Measurements from ENCODE around the gene MSL1.

MSL1 gene

DNA sequence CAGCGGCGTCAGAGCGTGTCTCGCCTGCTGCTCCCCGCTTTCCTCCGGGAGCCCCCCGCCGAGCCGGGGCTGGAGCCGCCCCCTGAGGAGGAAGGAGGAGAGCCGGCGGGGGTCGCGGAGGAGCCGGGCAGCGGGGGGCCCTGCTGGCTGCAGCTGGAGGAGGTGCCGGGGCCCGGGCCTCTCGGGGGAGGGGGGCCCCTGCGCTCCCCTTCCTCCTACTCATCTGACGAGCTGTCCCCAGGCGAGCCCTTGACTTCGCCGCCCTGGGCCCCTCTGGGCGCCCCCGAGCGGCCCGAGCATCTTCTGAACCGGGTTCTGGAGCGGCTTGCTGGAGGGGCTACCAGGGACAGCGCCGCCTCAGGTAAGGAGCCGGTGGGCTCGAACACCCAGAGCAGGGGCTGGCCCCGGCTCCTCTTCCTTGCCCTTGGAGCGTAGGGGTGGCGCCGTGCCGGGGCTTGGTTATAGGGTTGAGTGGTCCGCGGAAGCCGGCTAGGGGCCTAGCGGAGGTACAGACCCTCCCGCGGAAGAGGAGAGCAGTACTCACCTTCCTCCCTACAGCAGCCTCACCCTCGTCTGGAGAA lies 56.3 kb downstream of the MSL1 start:
- peak in 1 of 6 experiments; percentile 16 for DNase-seq

- DNase-seq: no peak
Observed at GRCh38 chr17:40178660-40179059, 56.9 kb downstream of the MSL1 start.

DNA sequence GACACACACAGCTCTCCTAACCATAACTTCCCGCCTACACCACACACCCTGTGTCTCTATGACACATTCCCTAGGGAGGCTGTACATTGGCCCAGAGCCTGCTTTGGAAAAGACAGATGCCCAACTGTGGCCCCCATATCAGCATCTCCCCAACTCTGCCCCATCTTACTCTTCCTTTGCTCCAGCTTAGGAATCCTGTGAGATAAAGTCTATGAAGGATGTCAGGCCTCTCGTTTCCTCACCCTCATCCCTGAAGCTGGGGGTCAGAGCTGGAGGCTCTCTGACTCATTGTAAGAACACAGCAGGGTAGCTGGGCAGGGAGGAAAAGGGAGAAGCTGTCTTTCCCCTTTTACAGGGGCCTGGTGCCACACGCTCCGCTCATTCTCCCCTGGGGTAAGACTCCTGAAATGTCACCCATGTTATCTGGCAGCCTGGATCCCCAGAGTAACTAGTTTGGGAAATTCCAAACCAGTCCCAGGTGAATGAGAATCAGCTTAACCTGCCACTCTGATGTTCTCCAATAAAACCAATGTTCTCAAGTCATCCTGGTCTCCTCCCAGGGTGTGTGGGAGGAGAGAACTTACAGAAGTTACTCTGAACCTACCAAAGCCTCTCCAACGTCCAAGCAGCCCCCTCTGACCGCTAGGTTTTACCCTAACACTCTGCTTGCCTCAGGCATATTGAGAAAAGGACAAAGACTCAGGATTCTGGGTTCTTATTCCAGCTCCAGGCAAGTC lies 58.3 kb downstream of the MSL1 start:
- no peak for DNase-seq

GRCh38 chr17:40180694-40181093 lies 58.9 kb downstream of the MSL1 start:
- DNase-seq: no peak

DNA sequence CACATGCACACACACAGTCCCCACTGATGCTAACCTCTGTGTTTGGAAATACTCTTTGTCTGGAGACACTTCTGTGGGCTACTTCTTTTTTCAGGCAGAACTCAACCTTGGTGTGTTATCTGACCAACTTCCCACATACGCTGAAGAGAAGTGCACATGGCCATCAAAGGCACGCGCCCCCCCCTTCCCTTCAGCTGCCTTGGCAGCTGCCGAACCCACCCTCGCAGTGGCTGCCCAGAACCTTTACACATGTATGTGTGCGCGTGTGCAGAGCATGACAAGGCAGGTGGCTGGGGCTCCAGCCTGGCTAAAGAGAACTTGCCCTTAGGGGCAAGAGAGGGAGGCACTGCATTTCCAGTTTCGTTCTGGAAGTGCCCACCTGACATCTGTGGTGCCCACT lies 59.4 kb downstream of the MSL1 start:
- DNase-seq: no peak

GRCh38 chr17:40182606-40183005 lies 60.8 kb downstream of the MSL1 start:
- no peak for DNase-seq
